HG03439 (cell line): ENCODE data around the gene CTNNBL1.
"Not testable (repeated sequence)": the region's sequence is repeated elsewhere in the genome, so short reads cannot be mapped to it uniquely, and the experiment has no call there.

ENCODE experiments used
- ATAC-seq: cut with Tn5 transposase; IDR thresholded peaks from one replicate; pipeline ENCODE4 v1.9.1; 2021; ENCODE audit warnings: mild to moderate bottlenecking, moderate library complexity; ENCODE audit not compliant: unreplicated experiment

CTNNBL1 gene

GRCh38 chr20:37693635-37694626, at the start of gene CTNNBL1:
Gene CTNNBL1, plus strand, starts transcription at chr20:37694030. Its CDS starts 93 bp downstream, at chr20:37694123.
- peak; percentile 86 for ATAC-seq

GRCh38 chr20:37644605-37645004, 49.2 kb upstream of the CTNNBL1 start:
- no peak for ATAC-seq

GRCh38 chr20:37647946-37648345, 45.9 kb upstream of the CTNNBL1 start:
- no peak for ATAC-seq

GRCh38 chr20:37649017-37649416, 44.8 kb upstream of the CTNNBL1 start:
- no peak for ATAC-seq

GRCh38 chr20:37649676-37650370, 44.0 kb upstream of the CTNNBL1 start:
- no peak for ATAC-seq

- no peak for ATAC-seq
These were observed 43.2 kb upstream of the CTNNBL1 start for GRCh38 chr20:37650661-37651060.

- ATAC-seq, result no peak
These were observed 41.9 kb upstream of the CTNNBL1 start for GRCh38 chr20:37651932-37652331.

GRCh38 chr20:37656945-37657344, 36.9 kb upstream of the CTNNBL1 start:
- ATAC-seq, result no peak

GRCh38 chr20:37657924-37658804, 35.7 kb upstream of the CTNNBL1 start:
- ATAC-seq, result no peak

GRCh38 chr20:37661519-37661918, 32.3 kb upstream of the CTNNBL1 start:
- ATAC-seq, result no peak

- ATAC-seq, result no peak
These were observed 31.5 kb upstream of the CTNNBL1 start for GRCh38 chr20:37662308-37662707.

- ATAC-seq, result not testable (repeated sequence)
These were observed 29.2 kb upstream of the CTNNBL1 start for GRCh38 chr20:37664595-37664994.

- no peak for ATAC-seq
These were observed 25.7 kb upstream of the CTNNBL1 start for GRCh38 chr20:37668166-37668565.

GRCh38 chr20:37669062-37669772, 24.6 kb upstream of the CTNNBL1 start:
- ATAC-seq, result no peak

GRCh38 chr20:37669773-37670236, 24.0 kb upstream of the CTNNBL1 start:
- no peak for ATAC-seq

- ATAC-seq, result no peak
These were observed 23.5 kb upstream of the CTNNBL1 start for GRCh38 chr20:37670351-37670791.

- ATAC-seq, result no peak
These were observed 21.7 kb upstream of the CTNNBL1 start for GRCh38 chr20:37672143-37672542.

GRCh38 chr20:37673444-37673843, 20.4 kb upstream of the CTNNBL1 start:
- no peak for ATAC-seq

- no peak for ATAC-seq
These were observed 17.4 kb upstream of the CTNNBL1 start for GRCh38 chr20:37676440-37676839.
